ENCODE measurements around the gene BCL2A1.

Gene BCL2A1

DNA sequence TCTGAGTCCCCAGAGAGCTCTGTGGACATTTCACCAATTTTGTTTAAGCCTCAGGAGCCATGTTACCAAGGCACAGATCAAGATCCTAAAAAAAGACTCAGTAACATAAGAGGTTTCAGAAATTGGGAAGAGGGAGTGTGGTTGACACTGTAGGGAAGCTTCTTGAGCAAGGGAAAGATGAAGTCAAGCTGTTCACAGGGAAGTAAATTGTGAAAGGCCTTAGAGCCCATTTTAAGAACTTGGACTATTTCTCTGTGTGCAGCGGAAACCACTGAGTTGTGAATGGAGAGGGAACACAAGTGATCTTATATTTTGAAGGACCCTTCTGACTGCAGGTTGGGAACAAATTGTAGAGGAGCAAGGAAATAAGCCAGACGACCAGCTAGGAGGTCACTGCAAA is 18.7 kb downstream of the BCL2A1 start:
- no peaks in the 10 kb centered on the region for H3K9me3 ChIP-seq (ENCODE audit: severe bottlenecking)
- no peak overlapping the region for H3K4me3 ChIP-seq (ENCODE audit: low read depth, low read length)
- TF ChIP-seq, protein P1, sequence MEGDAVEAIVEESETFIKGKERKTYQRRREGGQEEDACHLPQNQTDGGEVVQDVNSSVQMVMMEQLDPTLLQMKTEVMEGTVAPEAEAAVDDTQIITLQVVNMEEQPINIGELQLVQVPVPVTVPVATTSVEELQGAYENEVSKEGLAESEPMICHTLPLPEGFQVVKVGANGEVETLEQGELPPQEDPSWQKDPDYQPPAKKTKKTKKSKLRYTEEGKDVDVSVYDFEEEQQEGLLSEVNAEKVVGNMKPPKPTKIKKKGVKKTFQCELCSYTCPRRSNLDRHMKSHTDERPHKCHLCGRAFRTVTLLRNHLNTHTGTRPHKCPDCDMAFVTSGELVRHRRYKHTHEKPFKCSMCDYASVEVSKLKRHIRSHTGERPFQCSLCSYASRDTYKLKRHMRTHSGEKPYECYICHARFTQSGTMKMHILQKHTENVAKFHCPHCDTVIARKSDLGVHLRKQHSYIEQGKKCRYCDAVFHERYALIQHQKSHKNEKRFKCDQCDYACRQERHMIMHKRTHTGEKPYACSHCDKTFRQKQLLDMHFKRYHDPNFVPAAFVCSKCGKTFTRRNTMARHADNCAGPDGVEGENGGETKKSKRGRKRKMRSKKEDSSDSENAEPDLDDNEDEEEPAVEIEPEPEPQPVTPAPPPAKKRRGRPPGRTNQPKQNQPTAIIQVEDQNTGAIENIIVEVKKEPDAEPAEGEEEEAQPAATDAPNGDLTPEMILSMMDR (IDR thresholded peaks at IDR 0.05; ENCODE audit: low read depth, low read length): no peak
- no peak for DNase-seq
- H3K27ac ChIP-seq: no peak overlapping the region
- no peaks in the 10 kb centered on the region for H3K36me3 ChIP-seq
- no peaks in the 10 kb centered on the region for H3K27me3 ChIP-seq (ENCODE audit: insufficient read depth, low read depth, severe bottlenecking)

DNA sequence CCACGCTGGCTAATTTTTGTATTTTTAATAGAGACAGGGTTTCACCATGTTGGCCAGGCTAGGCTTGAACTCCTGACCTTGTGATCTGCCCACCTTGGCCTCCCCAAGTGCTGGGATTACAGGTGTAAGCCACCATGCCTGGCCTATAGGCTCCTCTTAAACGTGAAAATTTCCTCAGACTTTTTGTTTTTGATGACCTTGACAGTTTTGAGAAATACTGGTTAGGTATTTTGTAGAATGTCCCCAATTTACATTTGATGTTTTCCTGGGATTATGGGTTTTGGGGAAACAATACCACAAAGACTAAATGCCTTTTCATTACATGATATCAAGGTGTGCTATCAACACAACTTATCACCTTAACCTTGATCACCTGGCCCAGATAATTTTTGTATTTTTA is 20.7 kb downstream of the BCL2A1 start:
- no peak for DNase-seq
- Histone ChIP-seq H3K27me3 (ENCODE audit: insufficient read depth, low read depth, severe bottlenecking) (no peaks in the 10 kb centered on the region), H3K36me3 (no peaks in the 10 kb centered on the region), H3K4me3 (ENCODE audit: low read depth, low read length) (no peak overlapping the region), H3K9me3 (ENCODE audit: severe bottlenecking) (no peaks in the 10 kb centered on the region), H3K27ac (no peak overlapping the region)
- TF ChIP-seq, protein P1 (IDR thresholded peaks at IDR 0.05; ENCODE audit: low read depth, low read length): no peak

DNA sequence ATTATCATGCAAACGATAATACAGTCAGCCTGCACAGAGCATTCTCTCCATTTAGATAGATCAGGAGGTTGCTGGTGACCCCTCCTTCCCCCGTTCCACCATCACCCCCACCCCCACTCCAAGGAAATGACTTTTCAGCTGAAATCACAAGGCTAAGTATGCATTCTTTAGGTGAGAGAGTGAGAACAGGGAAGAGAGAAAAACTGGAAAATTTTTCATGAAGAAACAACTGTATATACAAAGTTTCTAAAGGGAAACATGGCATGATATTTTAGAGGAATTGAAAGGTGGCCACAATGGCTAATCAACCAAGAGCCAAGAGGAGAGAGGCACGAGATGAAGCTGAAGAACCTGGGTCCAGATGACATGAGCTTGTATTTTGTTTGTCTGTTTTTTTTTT is 22.2 kb downstream of the BCL2A1 start:
- H3K27me3 ChIP-seq (ENCODE audit: insufficient read depth, low read depth, severe bottlenecking): no peaks in the 10 kb centered on the region
- no peaks in the 10 kb centered on the region for H3K36me3 ChIP-seq
- H3K4me3 ChIP-seq (ENCODE audit: low read depth, low read length): no peak overlapping the region
- TF ChIP-seq, protein P1 (IDR thresholded peaks at IDR 0.05; ENCODE audit: low read depth, low read length): no peak
- no peaks in the 10 kb centered on the region for H3K9me3 ChIP-seq (ENCODE audit: severe bottlenecking)
- H3K27ac ChIP-seq: no peak overlapping the region
- DNase-seq: no peak

DNA sequence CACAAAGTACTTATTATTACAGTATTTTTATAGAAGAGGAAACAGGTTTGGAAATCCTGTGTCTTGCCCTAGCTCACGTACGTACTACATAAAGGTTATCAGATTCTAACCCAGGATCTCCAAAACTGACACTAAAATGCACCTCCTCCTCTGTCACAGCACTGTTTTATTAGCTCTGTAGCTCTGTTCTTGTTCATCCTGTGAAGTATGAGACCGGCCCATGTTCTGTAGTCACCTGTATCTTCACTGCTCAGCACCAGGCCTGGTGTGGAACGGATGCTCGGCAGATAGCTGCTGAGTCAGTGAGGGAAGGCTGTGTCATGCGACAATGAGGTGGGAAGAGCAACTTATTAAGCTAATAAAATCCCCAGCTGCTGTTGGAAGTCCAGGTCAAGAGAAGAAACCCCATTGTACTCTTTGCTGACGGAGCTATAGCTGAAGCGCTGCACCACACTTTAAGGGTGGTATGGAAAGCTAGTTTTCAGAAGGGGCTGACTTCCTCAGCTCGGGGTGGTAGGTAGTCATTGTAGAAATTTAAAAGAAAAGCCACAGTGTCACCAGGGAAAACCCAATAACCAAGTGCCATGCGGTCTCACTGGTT is 22.8 kb downstream of the BCL2A1 start:
- no peaks in the 10 kb centered on the region for H3K9me3 ChIP-seq (ENCODE audit: severe bottlenecking)
- no peaks in the 10 kb centered on the region for H3K27me3 ChIP-seq (ENCODE audit: insufficient read depth, low read depth, severe bottlenecking)
- DNase-seq: no peak
- H3K27ac ChIP-seq: no peak overlapping the region
- no peak overlapping the region for H3K4me3 ChIP-seq (ENCODE audit: low read depth, low read length)
- TF ChIP-seq, protein P1 (IDR thresholded peaks at IDR 0.05; ENCODE audit: low read depth, low read length): no peak
- no peaks in the 10 kb centered on the region for H3K36me3 ChIP-seq

DNA sequence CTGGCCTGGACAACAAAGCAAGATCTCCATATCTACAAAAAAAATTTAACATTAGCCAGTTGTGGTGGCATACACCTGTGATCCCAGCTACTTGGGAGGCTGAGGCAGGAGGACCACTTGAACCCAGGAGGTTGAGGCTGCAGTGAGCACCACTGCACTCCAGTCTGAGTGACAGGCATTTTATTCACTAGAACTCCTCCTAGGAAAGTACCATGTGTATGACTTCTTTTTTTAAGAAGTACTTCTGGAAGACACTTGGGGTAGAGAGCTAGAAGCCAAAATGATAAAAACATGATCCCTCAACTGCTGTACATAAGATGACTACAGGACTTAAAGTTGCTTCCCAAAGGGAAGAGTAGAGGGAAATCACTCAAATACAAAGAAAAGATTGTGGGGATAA is 24.0 kb downstream of the BCL2A1 start:
- H3K4me3 ChIP-seq (ENCODE audit: low read depth, low read length): no peak overlapping the region
- H3K27ac ChIP-seq: no peak overlapping the region
- no peaks in the 10 kb centered on the region for H3K9me3 ChIP-seq (ENCODE audit: severe bottlenecking)
- DNase-seq: no peak
- TF ChIP-seq, protein P1 (IDR thresholded peaks at IDR 0.05; ENCODE audit: low read depth, low read length): no peak
- H3K27me3 ChIP-seq (ENCODE audit: insufficient read depth, low read depth, severe bottlenecking): no peaks in the 10 kb centered on the region
- no peaks in the 10 kb centered on the region for H3K36me3 ChIP-seq

DNA sequence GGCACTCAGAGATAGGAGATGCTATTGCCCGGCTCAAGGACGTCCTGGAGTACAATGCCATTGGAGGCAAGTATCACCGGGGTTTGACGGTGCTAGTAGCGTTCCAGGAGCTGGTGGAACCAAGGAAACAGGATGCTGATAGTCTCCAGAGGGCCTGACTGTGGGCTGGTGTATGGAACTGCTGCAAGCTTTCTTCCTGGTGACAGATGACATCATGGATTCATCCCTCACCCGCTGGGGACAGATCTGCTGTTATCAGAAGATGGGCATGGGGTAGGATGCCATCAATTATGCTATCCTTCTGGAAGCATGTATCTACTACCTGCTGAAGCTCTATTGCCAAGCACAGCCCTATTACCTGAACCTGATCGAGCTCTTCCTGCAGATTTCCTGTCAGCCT is 26.4 kb downstream of the BCL2A1 start:
- H3K4me3 ChIP-seq (ENCODE audit: low read depth, low read length): no peak overlapping the region
- TF ChIP-seq, protein P1 (IDR thresholded peaks at IDR 0.05; ENCODE audit: low read depth, low read length): no peak
- no peaks in the 10 kb centered on the region for H3K27me3 ChIP-seq (ENCODE audit: insufficient read depth, low read depth, severe bottlenecking)
- no peak overlapping the region for H3K27ac ChIP-seq
- H3K36me3 ChIP-seq: no peaks in the 10 kb centered on the region
- no peaks in the 10 kb centered on the region for H3K9me3 ChIP-seq (ENCODE audit: severe bottlenecking)
- DNase-seq: no peak

Measured in WERI-Rb-1 (cell line).